HuH-7.5 (cell line): ENCODE measurements around the gene CXorf66.
"Not testable (repeated sequence)": the region's sequence is repeated elsewhere in the genome, so short reads cannot be mapped to it uniquely, and the experiment has no call there.

ENCODE experiments used
- DNase-seq: peaks from one replicate; pipeline ENCODE4 v3.0.0; 2011; ENCODE audit warnings: low spot score

The CXorf66 gene

GRCh38 chrX:139929876-139930275 is 35.4 kb downstream of the CXorf66 start:
- DNase-seq = no peak

- DNase-seq = no peak
These were observed 40.6 kb downstream of the CXorf66 start for GRCh38 chrX:139924696-139925095.

GRCh38 chrX:139924069-139924695 is 41.1 kb downstream of the CXorf66 start:
- DNase-seq = no peak

- DNase-seq = not testable (repeated sequence)
These were observed 44.2 kb downstream of the CXorf66 start for GRCh38 chrX:139921142-139921541.

- no peak for DNase-seq
These were observed 45.0 kb downstream of the CXorf66 start for GRCh38 chrX:139920316-139920715.

GRCh38 chrX:139914421-139914820 is 50.9 kb downstream of the CXorf66 start:
- no peak for DNase-seq

- DNase-seq = no peak
These were observed 55.6 kb downstream of the CXorf66 start for GRCh38 chrX:139909712-139910111.

- DNase-seq = no peak
These were observed 58.2 kb downstream of the CXorf66 start for GRCh38 chrX:139907078-139907477.

GRCh38 chrX:139905743-139906142 is 59.6 kb downstream of the CXorf66 start:
- DNase-seq = no peak
